Fibroblast of lung (primary cell): ENCODE measurements around the gene NUMBL. TPM values are rescaled to one million over a fixed set of nuclear protein-coding genes. Genes with fewer than 3 reads are reported as not detected.

Experiments
- DNase-seq, 2 donors: peaks; one replicate each; pipeline versions ENCODE4 v3.0.0 to v3.0.0-alpha.2; 2010; ENCODE audit warnings: low read depth in 2 of 2
- H2AFZ ChIP-seq: 2 replicates; pipeline ENCODE4 v1.5.1; 2012; ENCODE audit warnings: low read length, control low read depth, inconsistent platforms
- H3K27ac ChIP-seq: 2 replicates; pipeline ENCODE4 v1.5.1; 2011; ENCODE audit warnings: low read length, control low read depth; ENCODE audit not compliant: insufficient read depth
- H3K27me3 ChIP-seq: 2 replicates; pipeline ENCODE4 v1.5.1; 2011; ENCODE audit warnings: mild to moderate bottlenecking, low read length; ENCODE audit not compliant: control insufficient read depth, insufficient read depth
- H3K36me3 ChIP-seq: 2 replicates; pipeline ENCODE4 v1.5.1; 2011; ENCODE audit warnings: low read length; ENCODE audit not compliant: control insufficient read depth, insufficient read depth
- H3K4me1 ChIP-seq: 2 replicates; pipeline ENCODE4 v1.5.1; 2011; ENCODE audit warnings: low read length; ENCODE audit not compliant: control insufficient read depth, insufficient read depth; ENCODE audit errors: extremely low read depth
- H3K4me2 ChIP-seq: 2 replicates; pipeline ENCODE4 v1.5.1; 2011; ENCODE audit warnings: low read length, control low read depth; ENCODE audit not compliant: insufficient read depth; ENCODE audit errors: extremely low read depth
- H3K4me3 ChIP-seq, 4 experiments: fragments of 200-600 bp in 1 of 4; sonication (generic) in 1 of 4; replicated peaks in 1 of 4; 2 replicates each; pipeline ENCODE4 v1.5.1; 2011 to 2016; ENCODE audit warnings: low read length in 4 of 4, low read depth in 3 of 4, mild to moderate bottlenecking in 3 of 4, control low read depth in 2 of 4, inconsistent platforms in 1 of 4, mixed read lengths in 1 of 4; ENCODE audit not compliant: insufficient read depth in 1 of 4; ENCODE audit errors: control extremely low read depth in 1 of 4
- H3K79me2 ChIP-seq: 2 replicates; pipeline ENCODE4 v1.5.1; 2012; ENCODE audit warnings: mild to moderate bottlenecking, low read length, inconsistent platforms; ENCODE audit not compliant: control insufficient read depth, insufficient read depth
- H3K9ac ChIP-seq: 2 replicates; pipeline ENCODE4 v1.5.1; 2011; ENCODE audit warnings: mild to moderate bottlenecking, low read length, control low read depth; ENCODE audit not compliant: insufficient read depth
- H3K9me3 ChIP-seq: 2 replicates; pipeline ENCODE4 v1.5.1; 2012; ENCODE audit warnings: low read depth, low read length; ENCODE audit not compliant: control insufficient read depth, insufficient read depth
- H4K20me1 ChIP-seq: 2 replicates; pipeline ENCODE4 v1.5.1; 2011; ENCODE audit warnings: low read length; ENCODE audit not compliant: control insufficient read depth, insufficient read depth; ENCODE audit errors: extremely low read depth
- EZH2 ChIP-seq: IDR thresholded peaks from 2 replicates; pipeline ENCODE4 v1.5.1; 2012; ENCODE audit warnings: low read length, control low read depth, mild to moderate bottlenecking; ENCODE audit errors: missing control alignments
- polyA plus RNA-seq, 2 donors: library from polyadenylated mRNA; depleted of rRNA in 1 of 2; stranded (reverse) in 1 of 2; unstranded in 1 of 2; fragments of >200 nt; gene quantifications; 2 replicates each; pipeline ENCODE4 v1.2.1, GENCODE V29; 2011 to 2012; ENCODE audit warnings: missing spikeins in 1 of 2
- total RNA-seq: library from RNA; depleted of rRNA; stranded (reverse); fragments of >200 nt; gene quantifications from 2 replicates; pipeline ENCODE4 v1.2.1, GENCODE V29; 2014
- TF ChIP-seq, protein P1 (sequence below), 2 donors: IDR thresholded peaks in 1 of 2; conservative IDR thresholded peaks in 1 of 2; 1 replicate in 1 of 2; 2 replicates in 1 of 2; pipeline ENCODE4 v1.5.1; 2011 to 2012; ENCODE audit warnings: low read length in 2 of 2, control low read depth in 1 of 2, inconsistent platforms in 1 of 2, low read depth in 1 of 2, mild to moderate bottlenecking in 1 of 2

Gene NUMBL
- total and polyA plus RNA-seq, 2 donors (not counting 1 experiment from before 2014, with no cell fraction given): 28.2 to 33.4 TPM

DNA sequence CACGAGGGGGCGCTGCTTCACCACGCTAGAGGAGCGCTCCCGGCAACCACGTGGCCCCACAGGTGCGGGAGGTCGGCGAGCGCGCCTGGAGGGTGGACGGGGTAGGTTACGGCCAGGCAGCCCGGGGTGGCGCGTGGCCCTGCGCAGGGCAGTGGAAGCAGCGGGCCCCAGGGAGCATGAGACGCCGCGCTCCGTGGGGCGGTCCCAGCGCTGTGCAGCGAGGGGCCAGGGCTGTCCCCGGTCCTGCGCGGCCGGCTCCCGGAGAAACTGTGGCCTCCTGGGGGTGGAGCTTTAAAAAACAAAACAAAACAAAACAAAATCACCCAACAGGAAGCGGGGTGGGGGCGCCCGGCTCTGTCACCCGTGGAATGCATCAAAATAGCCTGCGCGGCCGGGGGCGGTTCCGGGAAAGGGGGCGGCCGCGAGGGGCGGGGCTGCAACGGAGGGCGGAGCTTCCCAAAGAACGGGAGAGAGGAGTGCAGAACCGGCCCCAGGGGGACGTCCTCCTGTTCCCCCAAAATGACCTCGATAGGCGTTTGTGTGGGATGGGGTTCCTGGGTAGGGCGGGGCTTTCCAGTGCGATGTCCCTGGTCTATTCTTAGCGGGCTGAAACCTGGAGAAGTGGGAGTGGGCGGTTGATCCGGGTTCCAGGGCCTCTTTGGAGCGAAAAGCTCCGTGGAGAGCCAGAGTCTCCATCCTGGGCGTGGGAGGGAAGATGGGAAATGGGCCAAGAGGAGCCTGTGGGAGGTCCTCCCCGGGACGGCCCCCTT, 27.3 kb downstream of the NUMBL start:
- Histone ChIP-seq H3K4me1 (peaks cover 7% of the 10 kb centered on the region), H3K79me2 (no peaks in the 10 kb centered on the region), H3K4me2 (peak overlapping the region; percentile 97), H3K36me3 (peaks cover 15% of the 10 kb centered on the region), H3K27me3 (no peaks in the 10 kb centered on the region), H3K27ac (peak overlapping the region; percentile 74), H3K9ac (peak overlapping the region; percentile 55), H3K4me3 (peak overlapping the region; percentile 54 to 65 (median 62)), H3K9me3 (no peaks in the 10 kb centered on the region), H4K20me1 (no peaks in the 10 kb centered on the region), H2AFZ (peak overlapping the region; percentile 58)
- TF ChIP-seq EZH2: no peak
- TF ChIP-seq, protein P1, sequence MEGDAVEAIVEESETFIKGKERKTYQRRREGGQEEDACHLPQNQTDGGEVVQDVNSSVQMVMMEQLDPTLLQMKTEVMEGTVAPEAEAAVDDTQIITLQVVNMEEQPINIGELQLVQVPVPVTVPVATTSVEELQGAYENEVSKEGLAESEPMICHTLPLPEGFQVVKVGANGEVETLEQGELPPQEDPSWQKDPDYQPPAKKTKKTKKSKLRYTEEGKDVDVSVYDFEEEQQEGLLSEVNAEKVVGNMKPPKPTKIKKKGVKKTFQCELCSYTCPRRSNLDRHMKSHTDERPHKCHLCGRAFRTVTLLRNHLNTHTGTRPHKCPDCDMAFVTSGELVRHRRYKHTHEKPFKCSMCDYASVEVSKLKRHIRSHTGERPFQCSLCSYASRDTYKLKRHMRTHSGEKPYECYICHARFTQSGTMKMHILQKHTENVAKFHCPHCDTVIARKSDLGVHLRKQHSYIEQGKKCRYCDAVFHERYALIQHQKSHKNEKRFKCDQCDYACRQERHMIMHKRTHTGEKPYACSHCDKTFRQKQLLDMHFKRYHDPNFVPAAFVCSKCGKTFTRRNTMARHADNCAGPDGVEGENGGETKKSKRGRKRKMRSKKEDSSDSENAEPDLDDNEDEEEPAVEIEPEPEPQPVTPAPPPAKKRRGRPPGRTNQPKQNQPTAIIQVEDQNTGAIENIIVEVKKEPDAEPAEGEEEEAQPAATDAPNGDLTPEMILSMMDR (conservative IDR thresholded peaks at IDR 0.05 in 1 of 2, IDR thresholded peaks at IDR 0.05 in 1 of 2; ENCODE audit: low read depth in 1 of 2, low read length in 2 of 2): peak in 1 of 2 donors; percentile 80
- DNase-seq: peak; percentile 82 to 86

DNA sequence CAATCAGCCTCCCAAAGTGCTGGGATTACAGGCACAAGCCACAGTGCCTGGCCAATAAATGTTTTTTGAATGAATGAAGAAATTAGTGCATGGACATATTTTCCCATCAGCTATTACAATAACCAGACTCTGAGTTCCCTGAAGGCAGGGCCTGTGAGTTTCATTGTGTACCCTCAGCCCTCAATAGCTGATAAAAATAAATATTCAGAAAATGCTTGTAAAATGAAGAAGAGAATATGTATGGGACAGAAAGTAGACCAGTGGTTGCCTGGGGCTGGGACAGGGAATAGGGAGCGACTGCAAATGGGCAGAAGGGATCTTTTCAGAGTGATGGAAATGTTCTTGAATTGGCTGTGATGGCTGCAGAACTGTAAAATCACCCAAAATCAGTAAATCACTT, 28.8 kb downstream of the NUMBL start:
- H3K9ac ChIP-seq: no peak overlapping the region
- H3K4me2 ChIP-seq: no peak overlapping the region
- H3K79me2 ChIP-seq: no peaks in the 10 kb centered on the region
- H4K20me1 ChIP-seq: no peaks in the 10 kb centered on the region
- peaks cover 7% of the 10 kb centered on the region for H3K4me1 ChIP-seq
- H3K27me3 ChIP-seq: no peaks in the 10 kb centered on the region
- H3K9me3 ChIP-seq: no peaks in the 10 kb centered on the region
- no peaks in the 10 kb centered on the region for H3K36me3 ChIP-seq
- H2AFZ ChIP-seq: no peak overlapping the region
- no peak overlapping the region for H3K27ac ChIP-seq
- TF ChIP-seq, protein P1 (conservative IDR thresholded peaks at IDR 0.05 in 1 of 2, IDR thresholded peaks at IDR 0.05 in 1 of 2; ENCODE audit: low read depth in 1 of 2, low read length in 2 of 2): no peak
- no peak for TF ChIP-seq EZH2
- no peak overlapping the region for H3K4me3 ChIP-seq
- no peak for DNase-seq

DNA sequence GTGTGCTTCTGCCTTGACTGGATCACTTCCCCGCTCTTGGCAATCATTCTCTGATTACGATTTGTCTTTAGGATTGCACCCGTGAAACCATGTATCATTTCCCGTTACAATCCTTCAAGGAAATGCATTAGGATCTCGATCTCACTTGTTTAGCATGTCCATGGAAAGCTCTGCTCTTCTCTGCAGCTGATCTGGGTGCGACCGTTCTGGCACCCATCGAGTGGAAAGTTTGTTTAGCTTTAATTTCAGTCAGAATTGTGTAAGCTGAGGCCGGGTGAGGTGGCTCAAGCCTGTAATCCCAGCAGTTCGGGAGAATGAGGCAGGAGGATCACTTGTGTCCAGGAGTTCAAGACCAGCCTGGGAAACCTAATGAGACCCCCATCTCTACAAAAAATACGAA, 30.9 kb downstream of the NUMBL start:
- Histone ChIP-seq H3K27ac (no peak overlapping the region), H3K79me2 (no peaks in the 10 kb centered on the region), H3K36me3 (no peaks in the 10 kb centered on the region), H3K4me3 (no peak overlapping the region), H3K4me1 (peaks cover 6% of the 10 kb centered on the region), H3K9ac (no peak overlapping the region), H2AFZ (no peak overlapping the region), H3K9me3 (no peaks in the 10 kb centered on the region), H4K20me1 (no peaks in the 10 kb centered on the region), H3K4me2 (no peak overlapping the region), H3K27me3 (no peaks in the 10 kb centered on the region)
- TF ChIP-seq, protein P1 (conservative IDR thresholded peaks at IDR 0.05 in 1 of 2, IDR thresholded peaks at IDR 0.05 in 1 of 2; ENCODE audit: low read depth in 1 of 2, low read length in 2 of 2): no peak
- TF ChIP-seq EZH2: no peak
- DNase-seq: no peak
